Smooth muscle cell (in vitro differentiated cells): ENCODE data around the gene HPD. TPM values are rescaled to one million over a fixed set of nuclear protein-coding genes. Genes with fewer than 3 reads are reported as not detected.
"Not testable (repeated sequence)": the region's sequence is repeated elsewhere in the genome, so short reads cannot be mapped to it uniquely, and the experiment has no call there.

ENCODE experiments used
- DNase-seq: peaks from one replicate; lab custom pipeline; 2025; ENCODE audit not compliant: unreplicated experiment; lab: John Stamatoyannopoulos, UW
- H2AFZ ChIP-seq: fragments of 200-600 bp; sonication (generic); 2 replicates; pipeline ENCODE4 v1.6.0; 2016; ENCODE audit warnings: antibody characterized with exemption, low read depth, mild to moderate bottlenecking
- H3F3A ChIP-seq: fragments of 200-600 bp; sonication (generic); 2 replicates; pipeline ENCODE4 v1.6.0; 2017; ENCODE audit warnings: antibody characterized with exemption, low read depth
- H3K27ac ChIP-seq: fragments of 200-600 bp; sonication (generic); 2 replicates; pipeline ENCODE4 v1.5.1; 2016; ENCODE audit warnings: low read depth, mild to moderate bottlenecking
- H3K27me3 ChIP-seq: fragments of 200-600 bp; sonication (generic); 2 replicates; pipeline ENCODE4 v1.6.1; 2016; ENCODE audit warnings: low read depth, mild to moderate bottlenecking
- H3K36me3 ChIP-seq: fragments of 200-600 bp; sonication (generic); 2 replicates; pipeline ENCODE4 v1.5.1; 2016; ENCODE audit warnings: low read depth
- H3K4me1 ChIP-seq: fragments of 200-600 bp; sonication (generic); 2 replicates; pipeline ENCODE4 v1.5.1; 2016; ENCODE audit warnings: low read depth
- H3K4me2 ChIP-seq: fragments of 200-600 bp; sonication (generic); 2 replicates; pipeline ENCODE4 v1.6.0; 2016; ENCODE audit warnings: mild to moderate bottlenecking
- H3K4me3 ChIP-seq: fragments of 200-600 bp; sonication (generic); 2 replicates; pipeline ENCODE4 v1.5.1; 2016; ENCODE audit warnings: mild to moderate bottlenecking
- H3K79me2 ChIP-seq: fragments of 200-600 bp; sonication (generic); 2 replicates; pipeline ENCODE4 v1.6.0; 2016; ENCODE audit warnings: low read depth, mild to moderate bottlenecking
- H3K9ac ChIP-seq: fragments of 200-600 bp; sonication (generic); 2 replicates; pipeline ENCODE4 v1.6.0; 2016; ENCODE audit warnings: low read depth
- H3K9me3 ChIP-seq: fragments of 200-600 bp; sonication (generic); replicated peaks from 2 replicates; pipeline ENCODE4 v1.5.1; 2016; ENCODE audit warnings: low read depth
- H4K20me1 ChIP-seq: fragments of 200-600 bp; sonication (generic); 2 replicates; pipeline ENCODE4 v1.6.0; 2016; ENCODE audit warnings: low read depth
- CTCF ChIP-seq: fragments of 200-600 bp; sonication (generic); IDR thresholded peaks from 2 replicates; pipeline ENCODE4 v1.5.1; 2017; ENCODE audit warnings: borderline replicate concordance, mild to moderate bottlenecking, antibody characterized with exemption; ENCODE audit not compliant: insufficient read depth, poor library complexity, severe bottlenecking
- WGBS: methylation state at CpG from one replicate; pipeline ENCODE4 v1.1.7; 2016; ENCODE audit warnings: low lambda C conversion rate; 5-methylcytosine and 5-hydroxymethylcytosine counted together
- polyA plus RNA-seq: library from polyadenylated mRNA; unstranded; fragments of >200 nt; fragmentation: Nextera tagmentation; extraction: Ambion mirVana; gene quantifications from 2 replicates; pipeline ENCODE4 v1.2.1, GENCODE V29; 2016
- total RNA-seq: library from RNA; depleted of rRNA; stranded (reverse); fragments of >200 nt; gene quantifications from 2 replicates; pipeline ENCODE4 v1.2.3, GENCODE V29; 2014

The HPD gene
- total and polyA plus RNA-seq, 2 experiments from 2014 or later: not detected

- Histone ChIP-seq H2AFZ (no peak overlapping the region), H3K4me3 (no peak overlapping the region), H3K27me3 (no peaks in the 10 kb centered on the region), H4K20me1 (no peaks in the 10 kb centered on the region), H3K9ac (peak overlapping the region; percentile 24), H3K27ac (peak overlapping the region; percentile 87), H3K36me3 (no peaks in the 10 kb centered on the region), H3K79me2 (no peaks in the 10 kb centered on the region), H3F3A (peaks cover 13% of the 10 kb centered on the region), H3K4me2 (peak overlapping the region; percentile 69), H3K4me1 (no peaks in the 10 kb centered on the region), H3K9me3 (no peaks in the 10 kb centered on the region)
- peak; percentile 71 for DNase-seq
- WGBS: 10% methylated on average over 5 of the region's 5 CpGs
- no peak for TF ChIP-seq CTCF
These were observed 14.0 kb upstream of the HPD start for GRCh38 chr12:121872546-121873215.

GRCh38 chr12:121871467-121871866 is 12.8 kb upstream of the HPD start:
- H2AFZ ChIP-seq: no peak overlapping the region
- WGBS: 91% methylated on average over 3 of the region's 3 CpGs
- no peak for TF ChIP-seq CTCF
- H4K20me1 ChIP-seq: no peaks in the 10 kb centered on the region
- no peak overlapping the region for H3K27ac ChIP-seq
- no peaks in the 10 kb centered on the region for H3K27me3 ChIP-seq
- H3K4me1 ChIP-seq: no peaks in the 10 kb centered on the region
- no peak overlapping the region for H3K4me2 ChIP-seq
- no peaks in the 10 kb centered on the region for H3K79me2 ChIP-seq
- H3K36me3 ChIP-seq: no peaks in the 10 kb centered on the region
- peaks cover 13% of the 10 kb centered on the region for H3F3A ChIP-seq
- H3K9ac ChIP-seq: no peak overlapping the region
- DNase-seq: no peak
- H3K4me3 ChIP-seq: no peak overlapping the region
- no peaks in the 10 kb centered on the region for H3K9me3 ChIP-seq

DNA sequence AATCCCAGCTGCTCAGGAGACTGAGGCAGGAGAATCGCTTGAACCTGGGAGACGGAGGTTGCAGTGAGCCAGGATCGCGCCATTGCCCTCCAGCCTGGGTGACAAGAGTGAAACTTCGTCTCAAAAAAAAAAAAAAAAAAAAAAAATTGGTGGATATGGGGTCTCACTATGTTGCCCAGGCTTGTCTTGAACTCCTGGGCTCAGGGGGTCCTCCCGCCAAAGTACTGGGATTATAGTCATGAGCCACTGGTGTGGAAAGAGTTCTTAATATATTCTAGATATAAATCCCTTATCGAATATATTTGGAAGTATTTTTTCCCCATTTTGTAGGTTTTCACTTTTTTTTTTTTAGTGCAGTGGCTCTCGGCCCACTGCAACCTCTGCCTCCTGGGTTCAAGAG is 10.6 kb upstream of the HPD start:
- H2AFZ ChIP-seq, H3K36me3 ChIP-seq, H3K27me3 ChIP-seq, H3K79me2 ChIP-seq, H3K9me3 ChIP-seq, DNase-seq, H3K4me2 ChIP-seq, H4K20me1 ChIP-seq, H3K9ac ChIP-seq, H3K4me3 ChIP-seq, H3K4me1 ChIP-seq, H3K27ac ChIP-seq: not testable (repeated sequence)
- H3F3A ChIP-seq: peaks cover 13% of the 10 kb centered on the region
- WGBS: 98% methylated on average over 8 of the region's 8 CpGs

GRCh38 chr12:121866331-121866730 is 7.7 kb upstream of the HPD start:
- H3K9ac ChIP-seq: no peak overlapping the region
- no peaks in the 10 kb centered on the region for H3K79me2 ChIP-seq
- no peak for TF ChIP-seq CTCF
- no peak overlapping the region for H3K4me2 ChIP-seq
- H3K27me3 ChIP-seq: no peaks in the 10 kb centered on the region
- peaks cover 8% of the 10 kb centered on the region for H3K4me1 ChIP-seq
- H2AFZ ChIP-seq: no peak overlapping the region
- H3F3A ChIP-seq: peaks cover 12% of the 10 kb centered on the region
- no peaks in the 10 kb centered on the region for H4K20me1 ChIP-seq
- no peak for DNase-seq
- H3K4me3 ChIP-seq: no peak overlapping the region
- H3K36me3 ChIP-seq: no peaks in the 10 kb centered on the region
- no peak overlapping the region for H3K27ac ChIP-seq
- H3K9me3 ChIP-seq: no peaks in the 10 kb centered on the region
- WGBS: 52% methylated on average over 4 of the region's 4 CpGs
